Measurements from ENCODE around the gene SH3D21.
A peak's percentile ranks its signal among the peaks of the same experiment; 100 is the strongest.

The SH3D21 gene

GRCh38 chr1:36365381-36365780 is 59.2 kb downstream of the SH3D21 start:
- DNase-seq (ENCODE audit: low read depth) = no peak
- TF ChIP-seq CTCF (IDR thresholded peaks at IDR 0.05; ENCODE audit: insufficient read depth, low read depth, low read length, missing control alignments) = no peak
- H3K4me3 ChIP-seq (ENCODE audit: low read length) = no peak overlapping the region

- DNase-seq (ENCODE audit: low read depth) = no peak
- no peak for TF ChIP-seq CTCF (IDR thresholded peaks at IDR 0.05; ENCODE audit: insufficient read depth, low read depth, low read length, missing control alignments)
- H3K4me3 ChIP-seq (ENCODE audit: low read length) = no peak overlapping the region
Observed at GRCh38 chr1:36366091-36366661, 60.0 kb downstream of the SH3D21 start.

GRCh38 chr1:36367066-36367465 is 60.9 kb downstream of the SH3D21 start:
- no peak for TF ChIP-seq CTCF (IDR thresholded peaks at IDR 0.05; ENCODE audit: insufficient read depth, low read depth, low read length, missing control alignments)
- H3K4me3 ChIP-seq (ENCODE audit: low read length) = no peak overlapping the region
- no peak for DNase-seq (ENCODE audit: low read depth)

GRCh38 chr1:36367798-36368197 is 61.6 kb downstream of the SH3D21 start:
- no peak for TF ChIP-seq CTCF (IDR thresholded peaks at IDR 0.05; ENCODE audit: insufficient read depth, low read depth, low read length, missing control alignments)
- H3K4me3 ChIP-seq (ENCODE audit: low read length) = no peak overlapping the region
- no peak for DNase-seq (ENCODE audit: low read depth)

- TF ChIP-seq CTCF (IDR thresholded peaks at IDR 0.05; ENCODE audit: insufficient read depth, low read depth, low read length, missing control alignments) = peak; percentile 92
- DNase-seq (ENCODE audit: low read depth) = peak; percentile 74
- no peak overlapping the region for H3K4me3 ChIP-seq (ENCODE audit: low read length)
Observed at GRCh38 chr1:36369061-36369861, 63.1 kb downstream of the SH3D21 start.

Measured in epithelial cell of esophagus (primary cell).